ENCODE measurements around the gene PER3.

DNA sequence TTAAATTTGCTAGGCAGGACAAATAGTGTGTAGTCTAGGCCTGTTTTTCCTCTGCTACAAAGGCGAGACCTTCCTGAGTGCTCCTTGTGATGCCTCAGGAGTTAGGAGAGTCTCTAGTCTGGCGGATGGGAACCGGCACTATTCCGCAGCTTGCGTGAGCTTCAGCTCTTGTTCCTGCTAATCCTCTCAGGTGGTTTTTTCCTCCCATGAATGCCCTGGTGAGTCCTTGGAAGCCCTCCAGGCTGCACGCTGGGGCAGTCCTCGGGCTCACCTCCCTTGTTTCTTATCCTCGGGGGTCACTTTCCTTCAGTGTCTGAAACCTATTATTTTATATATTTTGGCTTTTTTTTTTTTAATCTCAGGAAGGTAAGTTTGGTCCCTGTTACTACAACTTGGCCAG lies 40.6 kb downstream of the PER3 start:
- TF ChIP-seq, protein P1, sequence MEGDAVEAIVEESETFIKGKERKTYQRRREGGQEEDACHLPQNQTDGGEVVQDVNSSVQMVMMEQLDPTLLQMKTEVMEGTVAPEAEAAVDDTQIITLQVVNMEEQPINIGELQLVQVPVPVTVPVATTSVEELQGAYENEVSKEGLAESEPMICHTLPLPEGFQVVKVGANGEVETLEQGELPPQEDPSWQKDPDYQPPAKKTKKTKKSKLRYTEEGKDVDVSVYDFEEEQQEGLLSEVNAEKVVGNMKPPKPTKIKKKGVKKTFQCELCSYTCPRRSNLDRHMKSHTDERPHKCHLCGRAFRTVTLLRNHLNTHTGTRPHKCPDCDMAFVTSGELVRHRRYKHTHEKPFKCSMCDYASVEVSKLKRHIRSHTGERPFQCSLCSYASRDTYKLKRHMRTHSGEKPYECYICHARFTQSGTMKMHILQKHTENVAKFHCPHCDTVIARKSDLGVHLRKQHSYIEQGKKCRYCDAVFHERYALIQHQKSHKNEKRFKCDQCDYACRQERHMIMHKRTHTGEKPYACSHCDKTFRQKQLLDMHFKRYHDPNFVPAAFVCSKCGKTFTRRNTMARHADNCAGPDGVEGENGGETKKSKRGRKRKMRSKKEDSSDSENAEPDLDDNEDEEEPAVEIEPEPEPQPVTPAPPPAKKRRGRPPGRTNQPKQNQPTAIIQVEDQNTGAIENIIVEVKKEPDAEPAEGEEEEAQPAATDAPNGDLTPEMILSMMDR (IDR thresholded peaks at IDR 0.05; ENCODE audit: poor library complexity, severe bottlenecking), result no peak
- no peak for TF ChIP-seq EP300 (conservative IDR thresholded peaks at IDR 0.05; ENCODE audit: poor library complexity, severe bottlenecking)
- TF ChIP-seq, protein P2, sequence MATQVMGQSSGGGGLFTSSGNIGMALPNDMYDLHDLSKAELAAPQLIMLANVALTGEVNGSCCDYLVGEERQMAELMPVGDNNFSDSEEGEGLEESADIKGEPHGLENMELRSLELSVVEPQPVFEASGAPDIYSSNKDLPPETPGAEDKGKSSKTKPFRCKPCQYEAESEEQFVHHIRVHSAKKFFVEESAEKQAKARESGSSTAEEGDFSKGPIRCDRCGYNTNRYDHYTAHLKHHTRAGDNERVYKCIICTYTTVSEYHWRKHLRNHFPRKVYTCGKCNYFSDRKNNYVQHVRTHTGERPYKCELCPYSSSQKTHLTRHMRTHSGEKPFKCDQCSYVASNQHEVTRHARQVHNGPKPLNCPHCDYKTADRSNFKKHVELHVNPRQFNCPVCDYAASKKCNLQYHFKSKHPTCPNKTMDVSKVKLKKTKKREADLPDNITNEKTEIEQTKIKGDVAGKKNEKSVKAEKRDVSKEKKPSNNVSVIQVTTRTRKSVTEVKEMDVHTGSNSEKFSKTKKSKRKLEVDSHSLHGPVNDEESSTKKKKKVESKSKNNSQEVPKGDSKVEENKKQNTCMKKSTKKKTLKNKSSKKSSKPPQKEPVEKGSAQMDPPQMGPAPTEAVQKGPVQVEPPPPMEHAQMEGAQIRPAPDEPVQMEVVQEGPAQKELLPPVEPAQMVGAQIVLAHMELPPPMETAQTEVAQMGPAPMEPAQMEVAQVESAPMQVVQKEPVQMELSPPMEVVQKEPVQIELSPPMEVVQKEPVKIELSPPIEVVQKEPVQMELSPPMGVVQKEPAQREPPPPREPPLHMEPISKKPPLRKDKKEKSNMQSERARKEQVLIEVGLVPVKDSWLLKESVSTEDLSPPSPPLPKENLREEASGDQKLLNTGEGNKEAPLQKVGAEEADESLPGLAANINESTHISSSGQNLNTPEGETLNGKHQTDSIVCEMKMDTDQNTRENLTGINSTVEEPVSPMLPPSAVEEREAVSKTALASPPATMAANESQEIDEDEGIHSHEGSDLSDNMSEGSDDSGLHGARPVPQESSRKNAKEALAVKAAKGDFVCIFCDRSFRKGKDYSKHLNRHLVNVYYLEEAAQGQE (IDR thresholded peaks at IDR 0.05; ENCODE audit: borderline replicate concordance), result no peak
- TF ChIP-seq EZH2 (IDR thresholded peaks at IDR 0.05; ENCODE audit: borderline replicate concordance, insufficient read depth, low read length, poor library complexity, severe bottlenecking), result no peak
- no peak for TF ChIP-seq POLR2AphosphoS5 (IDR thresholded peaks at IDR 0.05)
- no peak for TF ChIP-seq RAD21 (conservative IDR thresholded peaks at IDR 0.05)
- no peak for TF ChIP-seq TAF1 (IDR thresholded peaks at IDR 0.05; ENCODE audit: low read depth)
- no peak for TF ChIP-seq SMC3 (conservative IDR thresholded peaks at IDR 0.05; ENCODE audit: poor library complexity)
- TF ChIP-seq MXI1 (conservative IDR thresholded peaks at IDR 0.05; ENCODE audit: poor library complexity, severe bottlenecking), result no peak

All from neural cell (in vitro differentiated cells).